HG03039 (cell line): ENCODE results near the gene NFATC1.
"Not testable (repeated sequence)": the region's sequence is repeated elsewhere in the genome, so short reads cannot be mapped to it uniquely, and the experiment has no call there.

Experiments
- ATAC-seq: cut with Tn5 transposase; IDR thresholded peaks from one replicate; pipeline ENCODE4 v1.9.1; 2021; ENCODE audit warnings: mild to moderate bottlenecking, moderate library complexity; ENCODE audit not compliant: unreplicated experiment

Gene NFATC1

GRCh38 chr18:79470547-79470946, 74.8 kb downstream of the NFATC1 start:
- no peak for ATAC-seq

GRCh38 chr18:79471046-79471445, 75.3 kb downstream of the NFATC1 start:
- no peak for ATAC-seq

GRCh38 chr18:79471597-79471996, 75.9 kb downstream of the NFATC1 start:
- no peak for ATAC-seq

GRCh38 chr18:79472176-79472575, 76.4 kb downstream of the NFATC1 start:
- ATAC-seq = no peak

- ATAC-seq = no peak
Measured at GRCh38 chr18:79472946-79473345, 77.2 kb downstream of the NFATC1 start.

GRCh38 chr18:79476031-79476917, 80.5 kb downstream of the NFATC1 start:
- ATAC-seq = no peak

- no peak for ATAC-seq
Measured at GRCh38 chr18:79476918-79477571, 81.3 kb downstream of the NFATC1 start.

GRCh38 chr18:79477711-79478483, 82.2 kb downstream of the NFATC1 start:
- ATAC-seq = no peak

- ATAC-seq = no peak
Measured at GRCh38 chr18:79478484-79479115, 82.9 kb downstream of the NFATC1 start.

- no peak for ATAC-seq
Measured at GRCh38 chr18:79479116-79479760, 83.5 kb downstream of the NFATC1 start.

GRCh38 chr18:79479761-79480161, 84.0 kb downstream of the NFATC1 start:
- no peak for ATAC-seq

GRCh38 chr18:79480171-79481045, 84.7 kb downstream of the NFATC1 start:
- no peak for ATAC-seq

GRCh38 chr18:79481046-79481790, 85.5 kb downstream of the NFATC1 start:
- no peak for ATAC-seq

- ATAC-seq = not testable (repeated sequence)
Measured at GRCh38 chr18:79483393-79483792, 87.7 kb downstream of the NFATC1 start.

GRCh38 chr18:79483971-79484491, 88.3 kb downstream of the NFATC1 start:
- no peak for ATAC-seq

- ATAC-seq = no peak
Measured at GRCh38 chr18:79484661-79485621, 89.2 kb downstream of the NFATC1 start.

GRCh38 chr18:79485788-79486355, 90.1 kb downstream of the NFATC1 start:
- no peak for ATAC-seq
